CD14-positive monocyte (primary cell): ENCODE results near the gene C1QL1. TPM values are rescaled to one million over a fixed set of nuclear protein-coding genes. Genes with fewer than 3 reads are reported as not detected.
A peak's percentile ranks its signal among the peaks of the same experiment; 100 is the strongest.

Experiments
- DNase-seq, 3 donors: peaks; one replicate each; pipeline ENCODE4 v3.0.0-alpha.2; 2011 to 2022
- H2AFZ ChIP-seq: 2 replicates; pipeline ENCODE4 v1.6.0; 2012; ENCODE audit warnings: mild to moderate bottlenecking, low read depth, low read length, inconsistent platforms; ENCODE audit not compliant: insufficient read depth, poor library complexity, severe bottlenecking
- H3K27ac ChIP-seq, 2 donors: 1 replicate in 1 of 2; 2 replicates in 1 of 2; pipeline ENCODE4 v1.5.1; 2012 to 2013; ENCODE audit warnings: low read length in 2 of 2, control low read depth in 1 of 2, inconsistent platforms in 1 of 2, low read depth in 1 of 2, mild to moderate bottlenecking in 1 of 2
- H3K27me3 ChIP-seq, 2 donors: one replicate each; pipeline versions ENCODE4 v1.6.0 to v1.6.1; 2011 to 2013; ENCODE audit warnings: low read length in 2 of 2; ENCODE audit not compliant: control insufficient read depth in 2 of 2, insufficient read depth in 2 of 2
- H3K36me3 ChIP-seq, 2 donors: replicated peaks in 1 of 2; 1 replicate in 1 of 2; 2 replicates in 1 of 2; pipeline versions ENCODE4 v1.5.1 to v1.6.1; 2012 to 2013; ENCODE audit warnings: low read length in 2 of 2, control low read depth in 1 of 2, inconsistent platforms in 1 of 2, mild to moderate bottlenecking in 1 of 2; ENCODE audit not compliant: insufficient read depth in 2 of 2, control insufficient read depth in 1 of 2
- H3K4me1 ChIP-seq, 2 donors: 1 replicate in 1 of 2; 2 replicates in 1 of 2; pipeline versions ENCODE4 v1.5.1 to v1.6.1; 2012 to 2013; ENCODE audit warnings: low read length in 2 of 2, control low read depth in 1 of 2, inconsistent platforms in 1 of 2, mild to moderate bottlenecking in 1 of 2, moderate library complexity in 1 of 2; ENCODE audit not compliant: insufficient read depth in 2 of 2, control insufficient read depth in 1 of 2
- H3K4me2 ChIP-seq: replicated peaks from 2 replicates; pipeline ENCODE3; 2012; ENCODE audit warnings: low read length, moderate library complexity, mild to moderate bottlenecking; ENCODE audit not compliant: poor library complexity, severe bottlenecking; ENCODE audit errors: extremely low read depth
- H3K4me3 ChIP-seq, 3 experiments: fragments of 200-600 bp in 1 of 3; sonication (generic) in 1 of 3; replicated peaks in 1 of 3; 1 replicate in 2 of 3; 2 replicates in 1 of 3; pipeline ENCODE4 v1.5.1; 2011 to 2013; ENCODE audit warnings: low read length in 3 of 3, mild to moderate bottlenecking in 3 of 3, control low read depth in 2 of 3, low read depth in 2 of 3, inconsistent platforms in 1 of 3, moderate library complexity in 1 of 3
- H3K79me2 ChIP-seq: 2 replicates; pipeline ENCODE4 v1.6.0; 2012; ENCODE audit warnings: mild to moderate bottlenecking, control low read depth, inconsistent platforms, low read length, moderate library complexity; ENCODE audit not compliant: insufficient read depth
- H3K9ac ChIP-seq: 2 replicates; pipeline ENCODE4 v1.6.0; 2017; ENCODE audit warnings: low read length, mild to moderate bottlenecking; ENCODE audit not compliant: insufficient read depth, poor library complexity, severe bottlenecking
- H3K9me3 ChIP-seq, 2 donors: replicated peaks in 1 of 2; 1 replicate in 1 of 2; 2 replicates in 1 of 2; pipeline versions ENCODE4 v1.5.1 to v1.6.1; 2012 to 2013; ENCODE audit warnings: low read length in 2 of 2, control low read depth in 1 of 2; ENCODE audit not compliant: control insufficient read depth in 1 of 2, insufficient read depth in 1 of 2
- H4K20me1 ChIP-seq: 2 replicates; pipeline ENCODE4 v1.6.0; 2012; ENCODE audit warnings: mild to moderate bottlenecking, low read length, control low read depth, moderate library complexity; ENCODE audit not compliant: insufficient read depth
- H3K27ac Mint-ChIP-seq, 7 donors: one replicate each; pipeline ENCODE4 v1.8.0; 2020; ENCODE audit warnings: mild to moderate bottlenecking in 7 of 7, mixed read lengths in 7 of 7, moderate library complexity in 6 of 7, inconsistent platforms in 2 of 7
- H3K27me3 Mint-ChIP-seq, 3 donors: one replicate each; pipeline ENCODE4 v1.8.0; 2021 to 2022; ENCODE audit warnings: low read depth in 3 of 3, mild to moderate bottlenecking in 3 of 3, mixed read lengths in 3 of 3, moderate library complexity in 3 of 3, inconsistent platforms in 1 of 3
- H3K36me3 Mint-ChIP-seq, 2 donors: one replicate each; pipeline ENCODE4 v1.8.0; 2020; ENCODE audit warnings: mixed read lengths in 2 of 2, inconsistent platforms in 1 of 2, mild to moderate bottlenecking in 1 of 2
- H3K4me1 Mint-ChIP-seq: one replicate; pipeline ENCODE4 v1.8.0; 2020; ENCODE audit warnings: mild to moderate bottlenecking, mixed read lengths
- H3K4me3 Mint-ChIP-seq, 2 donors: one replicate each; pipeline ENCODE4 v1.8.0; 2020; ENCODE audit warnings: mild to moderate bottlenecking in 2 of 2, mixed read lengths in 2 of 2, moderate library complexity in 1 of 2
- H3K9me3 Mint-ChIP-seq, 7 donors: one replicate each; pipeline ENCODE4 v1.8.0; 2020 to 2022; ENCODE audit warnings: mixed read lengths in 7 of 7, mild to moderate bottlenecking in 6 of 7, moderate library complexity in 6 of 7, inconsistent platforms in 2 of 7
- WGBS: methylation state at CpG from one replicate; pipeline ENCODE4 v1.1.5; 2013; ENCODE audit warnings: missing lambda C conversion rate; ENCODE audit not compliant: insufficient coverage; 5-methylcytosine and 5-hydroxymethylcytosine counted together
- intact Hi-C, 2 donors: fragments of 100-400 bp; cut with micrococcal nuclease; formaldehyde crosslinking; loops; one replicate each; pipeline versions ENCODE4 v1.15.0 to v1.15.1; 2023
- polyA plus RNA-seq, 3 donors: library from polyadenylated mRNA; depleted of rRNA in 1 of 3; unstranded in 2 of 3; stranded (reverse) in 1 of 3; fragments of 300-500 nt in 2 of 3; fragments of >200 nt in 1 of 3; fragmentation: Illumina TruSeq in 2 of 3; gene quantifications; 1 replicate in 2 of 3; 2 replicates in 1 of 3; pipeline ENCODE4 v1.2.3, GENCODE V29; 2012 to 2021
- TF ChIP-seq, protein P1 (sequence below): fragments of 200-600 bp; IDR thresholded peaks from one replicate; pipeline ENCODE4 v1.8.0; 2022; ENCODE audit warnings: antibody characterized with exemption, mild to moderate bottlenecking

The C1QL1 gene
- polyA plus RNA-seq, 3 donors, result not detected

DNA sequence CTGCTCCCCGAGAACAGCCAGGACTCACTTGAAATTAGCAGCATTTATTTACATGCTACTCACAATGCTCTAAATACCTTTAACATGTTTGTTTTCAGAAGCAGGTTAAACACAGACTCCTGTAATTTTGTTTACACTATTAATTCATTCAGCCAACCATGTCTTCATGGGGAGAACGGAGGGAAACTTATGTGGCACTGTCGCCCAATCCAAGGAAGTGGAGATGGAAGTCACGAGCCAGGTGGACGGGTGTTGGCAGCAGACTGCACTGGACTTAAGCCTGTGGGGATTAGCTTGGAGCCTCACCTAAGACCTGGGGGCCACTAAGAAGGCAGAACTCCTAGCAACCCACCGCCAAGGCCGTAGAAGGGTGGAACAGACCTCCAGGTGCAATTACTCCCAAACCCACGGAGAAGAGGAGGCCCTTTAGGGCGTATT, 44.0 kb downstream of the C1QL1 start:
- Histone ChIP-seq H3K4me3 (no peak overlapping the region), H3K27me3 (peaks cover 6 to 15% of the 10 kb centered on the region in 2 donors), H2AFZ (no peak overlapping the region), H3K79me2 (no peaks in the 10 kb centered on the region), H4K20me1 (no peaks in the 10 kb centered on the region), H3K4me1 (no peaks in the 10 kb centered on the region), H3K27ac (no peak overlapping the region), H3K4me2 (no peak overlapping the region), H3K9ac (no peak overlapping the region), H3K36me3 (peaks cover 32 to 36% of the 10 kb centered on the region in 2 donors), H3K9me3 (no peaks in the 10 kb centered on the region)
- TF ChIP-seq, protein P1, sequence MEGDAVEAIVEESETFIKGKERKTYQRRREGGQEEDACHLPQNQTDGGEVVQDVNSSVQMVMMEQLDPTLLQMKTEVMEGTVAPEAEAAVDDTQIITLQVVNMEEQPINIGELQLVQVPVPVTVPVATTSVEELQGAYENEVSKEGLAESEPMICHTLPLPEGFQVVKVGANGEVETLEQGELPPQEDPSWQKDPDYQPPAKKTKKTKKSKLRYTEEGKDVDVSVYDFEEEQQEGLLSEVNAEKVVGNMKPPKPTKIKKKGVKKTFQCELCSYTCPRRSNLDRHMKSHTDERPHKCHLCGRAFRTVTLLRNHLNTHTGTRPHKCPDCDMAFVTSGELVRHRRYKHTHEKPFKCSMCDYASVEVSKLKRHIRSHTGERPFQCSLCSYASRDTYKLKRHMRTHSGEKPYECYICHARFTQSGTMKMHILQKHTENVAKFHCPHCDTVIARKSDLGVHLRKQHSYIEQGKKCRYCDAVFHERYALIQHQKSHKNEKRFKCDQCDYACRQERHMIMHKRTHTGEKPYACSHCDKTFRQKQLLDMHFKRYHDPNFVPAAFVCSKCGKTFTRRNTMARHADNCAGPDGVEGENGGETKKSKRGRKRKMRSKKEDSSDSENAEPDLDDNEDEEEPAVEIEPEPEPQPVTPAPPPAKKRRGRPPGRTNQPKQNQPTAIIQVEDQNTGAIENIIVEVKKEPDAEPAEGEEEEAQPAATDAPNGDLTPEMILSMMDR, result no peak
- Mint-ChIP-seq H3K4me3 (no peak overlapping the region), H3K36me3 (peaks cover 31 to 47% of the 10 kb centered on the region in 2 donors), H3K27ac (peak overlapping the region in 1 of 7 donors; percentile 71), H3K27me3 (peaks cover 18 to 30% (median 20%) of the 10 kb centered on the region in 3 donors), H3K9me3 (peaks cover 0 to 3% (median 0%) of the 10 kb centered on the region in 7 donors), H3K4me1 (no peaks in the 10 kb centered on the region)
- no peak for DNase-seq
- intact Hi-C loops, result loop anchor here (5.0 to 10.0 kb wide), 2 partner anchors 98 to 171 kb away; no protein-coding TSS in a partner anchor
- WGBS, result 90% methylated on average over 8 of the region's 9 CpGs

DNA sequence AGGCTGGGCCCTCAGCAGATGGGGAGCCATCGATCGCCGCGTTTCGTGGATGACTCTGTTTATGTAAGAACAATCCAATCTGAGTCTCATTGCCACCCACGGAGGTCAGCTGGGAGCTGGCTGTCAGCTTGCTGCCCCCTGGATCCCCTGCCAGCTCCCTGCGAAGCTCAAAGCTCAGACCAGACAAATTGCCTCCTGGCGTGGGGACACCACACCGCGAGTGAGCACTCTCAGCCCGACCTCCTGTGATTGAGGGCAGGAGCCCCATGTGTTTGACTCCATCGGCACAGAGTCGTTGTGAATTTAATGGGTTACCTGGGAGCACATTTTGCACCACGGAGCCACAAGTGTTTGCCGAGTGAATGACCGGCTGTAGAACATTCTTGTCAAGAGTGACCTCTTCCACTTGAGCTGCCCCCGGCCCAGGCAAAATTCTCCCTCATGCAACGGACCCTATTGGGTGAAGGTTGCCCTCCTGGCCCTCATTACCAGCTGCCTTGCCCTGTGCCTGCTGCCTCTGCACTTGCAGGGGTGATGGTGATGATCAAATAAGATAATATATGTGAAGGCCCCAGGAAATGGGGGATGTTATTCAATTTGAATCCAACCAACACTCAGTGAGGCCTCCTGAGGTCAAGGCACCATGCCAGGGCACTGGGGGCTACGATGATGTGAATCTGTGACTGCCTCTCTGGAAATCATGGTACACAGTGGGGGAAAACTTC, 45.2 kb downstream of the C1QL1 start:
- no peaks in the 10 kb centered on the region for H3K9me3 ChIP-seq
- Mint-ChIP-seq H3K4me3 (no peak overlapping the region), H3K4me1 (no peaks in the 10 kb centered on the region), H3K9me3 (peaks cover 0 to 3% (median 0%) of the 10 kb centered on the region in 7 donors), H3K27me3 (peaks cover 22 to 30% (median 23%) of the 10 kb centered on the region in 3 donors), H3K36me3 (peaks cover 21 to 35% of the 10 kb centered on the region in 2 donors), H3K27ac (no peak overlapping the region)
- TF ChIP-seq, protein P1, result no peak
- H3K79me2 ChIP-seq, result no peaks in the 10 kb centered on the region
- no peak overlapping the region for H3K9ac ChIP-seq
- H3K27ac ChIP-seq, result no peak overlapping the region
- WGBS, result 78% methylated on average over 16 of the region's 19 CpGs
- no peaks in the 10 kb centered on the region for H3K4me1 ChIP-seq
- H4K20me1 ChIP-seq, result no peaks in the 10 kb centered on the region
- DNase-seq, result no peak
- H2AFZ ChIP-seq, result no peak overlapping the region
- H3K4me3 ChIP-seq, result no peak overlapping the region
- intact Hi-C loops, result loop anchor here (5.0 to 10.0 kb wide), 2 partner anchors 99 to 172 kb away; no protein-coding TSS in a partner anchor
- peaks cover 20 to 23% of the 10 kb centered on the region in 2 donors for H3K36me3 ChIP-seq
- H3K27me3 ChIP-seq, result peaks cover 6 to 15% of the 10 kb centered on the region in 2 donors
- no peak overlapping the region for H3K4me2 ChIP-seq
